Activated naive CD4-positive, alpha-beta T cell treated with anti-CD3 and anti-CD28 coated beads, Interleukin-2, amount 10 ng/mL, durations not matched to agents 7 days and 5 days (primary cell): ENCODE data around the gene FREM2.

Source experiments
- CTCF ChIA-PET: fragments of 350-600 bp; sonication (Branson Sonifier 250); formaldehyde crosslinking; loops from one replicate; lab custom pipeline; 2021; ENCODE audit warnings: antibody characterized with exemption; lab: Charles Lee
- DNase-seq: peaks from one replicate; pipeline ENCODE4 v3.0.0-alpha.2; 2020
- H3K27ac Mint-ChIP-seq: one replicate; pipeline ENCODE4 v1.8.0; 2021; ENCODE audit warnings: mild to moderate bottlenecking, moderate library complexity, mixed read lengths
- H3K27me3 Mint-ChIP-seq: one replicate; pipeline ENCODE4 v1.8.0; 2021; ENCODE audit warnings: mild to moderate bottlenecking, mixed read lengths
- H3K36me3 Mint-ChIP-seq: one replicate; pipeline ENCODE4 v1.8.0; 2021; ENCODE audit warnings: mixed read lengths
- H3K4me1 Mint-ChIP-seq: one replicate; pipeline ENCODE4 v1.8.0; 2021; ENCODE audit warnings: mixed read lengths
- H3K4me3 Mint-ChIP-seq: one replicate; pipeline ENCODE4 v1.8.0; 2021; ENCODE audit warnings: mild to moderate bottlenecking, moderate library complexity, mixed read lengths
- H3K9me3 Mint-ChIP-seq: one replicate; pipeline ENCODE4 v1.8.0; 2021; ENCODE audit warnings: mixed read lengths

Gene FREM2

GRCh38 chr13:38796890-38797289 is 110.0 kb downstream of the FREM2 start:
- H3K27me3 Mint-ChIP-seq = no peaks in the 10 kb centered on the region
- no peaks in the 10 kb centered on the region for H3K4me1 Mint-ChIP-seq
- no peaks in the 10 kb centered on the region for H3K36me3 Mint-ChIP-seq
- DNase-seq = no peak
- CTCF ChIA-PET = no interaction called here
- no peak overlapping the region for H3K27ac Mint-ChIP-seq
- H3K9me3 Mint-ChIP-seq = no peaks in the 10 kb centered on the region
- no peak overlapping the region for H3K4me3 Mint-ChIP-seq

- Mint-ChIP-seq H3K4me3 (no peak overlapping the region), H3K27me3 (no peaks in the 10 kb centered on the region), H3K9me3 (no peaks in the 10 kb centered on the region), H3K27ac (no peak overlapping the region), H3K36me3 (no peaks in the 10 kb centered on the region), H3K4me1 (no peaks in the 10 kb centered on the region)
- CTCF ChIA-PET = no interaction called here
- no peak for DNase-seq
Observed at GRCh38 chr13:38803531-38803930, 116.7 kb downstream of the FREM2 start.

GRCh38 chr13:38804061-38804460 is 117.2 kb downstream of the FREM2 start:
- Mint-ChIP-seq H3K4me3 (no peak overlapping the region), H3K36me3 (no peaks in the 10 kb centered on the region), H3K9me3 (no peaks in the 10 kb centered on the region), H3K4me1 (no peaks in the 10 kb centered on the region), H3K27me3 (no peaks in the 10 kb centered on the region), H3K27ac (no peak overlapping the region)
- CTCF ChIA-PET = no interaction called here
- no peak for DNase-seq

GRCh38 chr13:38804536-38804935 is 117.7 kb downstream of the FREM2 start:
- CTCF ChIA-PET = no interaction called here
- H3K27me3 Mint-ChIP-seq = no peaks in the 10 kb centered on the region
- no peak overlapping the region for H3K4me3 Mint-ChIP-seq
- H3K36me3 Mint-ChIP-seq = no peaks in the 10 kb centered on the region
- no peak overlapping the region for H3K27ac Mint-ChIP-seq
- H3K9me3 Mint-ChIP-seq = peaks cover 4% of the 10 kb centered on the region
- no peaks in the 10 kb centered on the region for H3K4me1 Mint-ChIP-seq
- DNase-seq = no peak

GRCh38 chr13:38814331-38814730 is 127.5 kb downstream of the FREM2 start:
- DNase-seq = no peak
- CTCF ChIA-PET = no interaction called here
- Mint-ChIP-seq H3K9me3 (peaks cover 9% of the 10 kb centered on the region), H3K36me3 (no peaks in the 10 kb centered on the region), H3K27me3 (no peaks in the 10 kb centered on the region), H3K4me3 (no peak overlapping the region), H3K27ac (no peak overlapping the region), H3K4me1 (no peaks in the 10 kb centered on the region)

- Mint-ChIP-seq H3K27me3 (no peaks in the 10 kb centered on the region), H3K36me3 (no peaks in the 10 kb centered on the region), H3K4me1 (no peaks in the 10 kb centered on the region), H3K4me3 (no peak overlapping the region), H3K9me3 (no peaks in the 10 kb centered on the region), H3K27ac (no peak overlapping the region)
- CTCF ChIA-PET = no interaction called here
- DNase-seq = no peak
Observed at GRCh38 chr13:38819053-38819452, 132.2 kb downstream of the FREM2 start.

GRCh38 chr13:38819596-38819995 is 132.7 kb downstream of the FREM2 start:
- H3K27me3 Mint-ChIP-seq = no peaks in the 10 kb centered on the region
- no peaks in the 10 kb centered on the region for H3K36me3 Mint-ChIP-seq
- CTCF ChIA-PET = no interaction called here
- H3K9me3 Mint-ChIP-seq = no peaks in the 10 kb centered on the region
- no peak overlapping the region for H3K27ac Mint-ChIP-seq
- H3K4me3 Mint-ChIP-seq = no peak overlapping the region
- no peak for DNase-seq
- H3K4me1 Mint-ChIP-seq = no peaks in the 10 kb centered on the region

- Mint-ChIP-seq H3K36me3 (no peaks in the 10 kb centered on the region), H3K4me1 (no peaks in the 10 kb centered on the region), H3K27ac (no peak overlapping the region), H3K27me3 (no peaks in the 10 kb centered on the region), H3K4me3 (no peak overlapping the region), H3K9me3 (no peaks in the 10 kb centered on the region)
- CTCF ChIA-PET = no interaction called here
- DNase-seq = no peak
Observed at GRCh38 chr13:38821770-38822551, 135.1 kb downstream of the FREM2 start.

GRCh38 chr13:38824342-38824741 is 137.5 kb downstream of the FREM2 start:
- no peaks in the 10 kb centered on the region for H3K4me1 Mint-ChIP-seq
- H3K9me3 Mint-ChIP-seq = no peaks in the 10 kb centered on the region
- H3K27ac Mint-ChIP-seq = no peak overlapping the region
- no peaks in the 10 kb centered on the region for H3K36me3 Mint-ChIP-seq
- no peak for DNase-seq
- H3K27me3 Mint-ChIP-seq = no peaks in the 10 kb centered on the region
- CTCF ChIA-PET = no interaction called here
- no peak overlapping the region for H3K4me3 Mint-ChIP-seq

GRCh38 chr13:38826182-38826813 is 139.4 kb downstream of the FREM2 start:
- no peaks in the 10 kb centered on the region for H3K27me3 Mint-ChIP-seq
- CTCF ChIA-PET = no interaction called here
- H3K4me3 Mint-ChIP-seq = no peak overlapping the region
- no peak overlapping the region for H3K27ac Mint-ChIP-seq
- no peaks in the 10 kb centered on the region for H3K36me3 Mint-ChIP-seq
- no peaks in the 10 kb centered on the region for H3K9me3 Mint-ChIP-seq
- DNase-seq = no peak
- H3K4me1 Mint-ChIP-seq = no peaks in the 10 kb centered on the region

GRCh38 chr13:38830442-38831045 is 143.7 kb downstream of the FREM2 start:
- Mint-ChIP-seq H3K27me3 (no peaks in the 10 kb centered on the region), H3K9me3 (no peaks in the 10 kb centered on the region), H3K4me3 (no peak overlapping the region), H3K4me1 (no peaks in the 10 kb centered on the region), H3K36me3 (no peaks in the 10 kb centered on the region), H3K27ac (no peak overlapping the region)
- no peak for DNase-seq
- CTCF ChIA-PET = no interaction called here

- DNase-seq = no peak
- no peaks in the 10 kb centered on the region for H3K9me3 Mint-ChIP-seq
- H3K4me3 Mint-ChIP-seq = no peak overlapping the region
- H3K27me3 Mint-ChIP-seq = peaks cover 4% of the 10 kb centered on the region
- H3K36me3 Mint-ChIP-seq = no peaks in the 10 kb centered on the region
- no peak overlapping the region for H3K27ac Mint-ChIP-seq
- H3K4me1 Mint-ChIP-seq = no peaks in the 10 kb centered on the region
- CTCF ChIA-PET = interaction anchor here (0.6 kb wide), 1 partner anchor 38 kb away, joined by 3 read pairs; no protein-coding TSS in a partner anchor
Observed at GRCh38 chr13:38844581-38844980, 157.7 kb downstream of the FREM2 start.

- Mint-ChIP-seq H3K4me3 (no peak overlapping the region), H3K9me3 (no peaks in the 10 kb centered on the region), H3K4me1 (no peaks in the 10 kb centered on the region), H3K27ac (no peak overlapping the region), H3K27me3 (no peaks in the 10 kb centered on the region), H3K36me3 (no peaks in the 10 kb centered on the region)
- CTCF ChIA-PET = no interaction called here
- DNase-seq = no peak
Observed at GRCh38 chr13:38848360-38848759, 161.5 kb downstream of the FREM2 start.

- Mint-ChIP-seq H3K4me1 (no peaks in the 10 kb centered on the region), H3K27me3 (no peaks in the 10 kb centered on the region), H3K27ac (no peak overlapping the region), H3K4me3 (no peak overlapping the region), H3K9me3 (no peaks in the 10 kb centered on the region), H3K36me3 (no peaks in the 10 kb centered on the region)
- CTCF ChIA-PET = no interaction called here
- DNase-seq = no peak
Observed at GRCh38 chr13:38849315-38849714, 162.4 kb downstream of the FREM2 start.
